GM19238 (cell line): Measurements from ENCODE around the gene SIPA1L2.
A peak's percentile ranks its signal among the peaks of the same experiment; 100 is the strongest.

ENCODE experiments used
- DNase-seq: peaks from one replicate; pipeline ENCODE4 v3.0.0; 2011; ENCODE audit warnings: low spot score; ENCODE audit not compliant: insufficient read length

The SIPA1L2 gene

GRCh38 chr1:232650418-232650817 is 20.5 kb upstream of the SIPA1L2 start:
- DNase-seq: no peak

- no peak for DNase-seq
Observed at GRCh38 chr1:232648316-232648715, 18.4 kb upstream of the SIPA1L2 start.

DNA sequence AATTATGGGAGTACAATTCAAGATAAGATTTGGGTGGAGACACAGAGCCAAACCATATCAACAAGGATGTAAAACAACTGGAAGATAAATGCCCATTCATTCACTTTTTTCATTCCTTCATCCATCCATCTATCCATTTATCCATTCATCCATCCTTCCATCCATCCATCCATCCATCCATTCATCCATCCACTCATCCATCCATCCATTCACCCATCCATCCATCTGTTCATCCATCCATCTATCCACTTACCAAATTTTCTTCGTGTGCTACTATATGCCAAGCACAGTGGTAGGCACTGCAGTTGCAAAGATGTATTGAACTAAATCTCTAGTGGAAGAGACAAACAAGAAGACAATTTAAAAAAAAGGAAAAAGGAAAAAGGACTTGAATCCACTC is 14.3 kb upstream of the SIPA1L2 start:
- no peak for DNase-seq

GRCh38 chr1:232643251-232643650 is 13.3 kb upstream of the SIPA1L2 start:
- no peak for DNase-seq

GRCh38 chr1:232641507-232641906 is 11.6 kb upstream of the SIPA1L2 start:
- no peak for DNase-seq

DNA sequence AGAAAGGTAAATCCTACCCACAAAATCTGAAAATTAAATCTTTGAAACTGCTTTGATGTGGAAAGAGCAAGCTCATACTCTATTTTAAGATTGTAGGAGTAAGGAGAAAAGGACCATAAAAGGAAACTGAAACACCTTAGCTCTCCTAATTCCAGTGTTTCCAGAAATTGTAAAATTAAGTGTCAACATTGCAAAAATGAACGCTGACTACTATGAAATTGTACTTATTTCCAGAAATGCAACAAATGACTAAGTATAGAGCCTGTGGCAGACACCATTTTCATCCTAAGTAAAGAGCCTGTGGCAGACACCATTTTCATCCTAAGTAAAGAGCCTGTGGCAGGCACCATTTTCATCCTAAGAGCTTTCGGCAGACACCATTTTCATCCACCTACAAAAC is 6.9 kb upstream of the SIPA1L2 start:
- no peak for DNase-seq

DNA sequence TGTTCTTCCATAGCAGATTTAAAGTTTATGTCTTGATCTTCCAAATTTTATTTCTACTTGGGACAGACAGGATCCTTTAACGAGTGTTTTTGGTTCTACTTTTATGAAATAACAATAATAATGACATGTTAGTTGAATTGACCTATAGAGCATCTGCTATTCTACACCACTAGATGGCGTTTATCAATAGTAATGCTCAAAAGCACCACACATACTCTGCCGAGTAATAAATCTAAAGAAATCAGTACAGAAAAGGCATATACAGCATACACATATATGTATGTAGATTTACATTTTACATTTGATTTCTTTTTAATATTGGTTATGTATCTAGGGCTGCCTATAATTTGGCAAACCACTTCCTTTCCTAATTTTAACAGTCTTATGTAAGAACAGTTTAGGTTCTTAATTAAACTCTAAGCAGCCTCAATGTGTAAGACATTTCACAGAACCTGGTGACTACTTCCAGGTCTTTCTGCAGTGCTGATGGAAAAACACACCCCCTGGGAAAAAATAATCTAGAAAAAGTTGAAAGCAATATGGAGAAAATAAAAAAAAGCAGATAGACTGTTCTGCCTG is 5.9 kb upstream of the SIPA1L2 start:
- peak; percentile 15 for DNase-seq

DNA sequence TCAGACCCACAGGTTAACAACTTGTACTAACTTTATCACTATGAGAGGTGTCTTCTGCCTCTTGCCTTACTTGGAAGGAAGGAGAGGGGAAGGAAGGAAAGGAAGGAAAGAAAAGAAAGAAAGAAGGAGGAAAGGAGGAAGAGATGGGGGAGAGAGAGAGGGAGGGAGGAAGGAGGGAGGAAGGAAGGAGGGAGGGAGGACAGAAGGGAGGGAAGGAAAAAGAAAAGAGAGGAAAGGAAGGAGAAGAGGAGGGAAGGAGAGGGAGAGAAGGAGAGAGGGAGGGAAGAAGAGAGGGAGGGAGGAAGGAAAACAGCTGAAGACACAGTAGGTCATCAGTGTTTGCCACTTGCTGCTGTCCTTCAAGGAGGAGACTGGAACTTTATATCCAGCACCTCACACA is 5.3 kb upstream of the SIPA1L2 start:
- no peak for DNase-seq

- DNase-seq: no peak
Observed at GRCh38 chr1:232634096-232634495, 4.2 kb upstream of the SIPA1L2 start.

DNA sequence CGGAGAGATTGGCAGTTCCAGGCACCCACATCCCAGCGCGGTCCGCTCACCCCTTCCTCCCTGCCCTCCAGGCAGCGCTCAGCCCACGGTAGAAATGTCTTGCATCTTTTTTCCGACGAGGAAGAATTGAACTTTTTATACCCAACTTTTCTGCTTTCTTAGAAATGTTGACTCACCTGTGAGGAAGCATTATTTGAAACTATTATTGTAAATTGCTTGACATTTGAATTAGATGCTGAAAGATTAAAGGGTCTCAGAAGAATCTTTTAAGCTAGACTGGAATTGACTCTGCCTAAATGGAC is 912 bp upstream of the SIPA1L2 start:
- no peak for DNase-seq

DNA sequence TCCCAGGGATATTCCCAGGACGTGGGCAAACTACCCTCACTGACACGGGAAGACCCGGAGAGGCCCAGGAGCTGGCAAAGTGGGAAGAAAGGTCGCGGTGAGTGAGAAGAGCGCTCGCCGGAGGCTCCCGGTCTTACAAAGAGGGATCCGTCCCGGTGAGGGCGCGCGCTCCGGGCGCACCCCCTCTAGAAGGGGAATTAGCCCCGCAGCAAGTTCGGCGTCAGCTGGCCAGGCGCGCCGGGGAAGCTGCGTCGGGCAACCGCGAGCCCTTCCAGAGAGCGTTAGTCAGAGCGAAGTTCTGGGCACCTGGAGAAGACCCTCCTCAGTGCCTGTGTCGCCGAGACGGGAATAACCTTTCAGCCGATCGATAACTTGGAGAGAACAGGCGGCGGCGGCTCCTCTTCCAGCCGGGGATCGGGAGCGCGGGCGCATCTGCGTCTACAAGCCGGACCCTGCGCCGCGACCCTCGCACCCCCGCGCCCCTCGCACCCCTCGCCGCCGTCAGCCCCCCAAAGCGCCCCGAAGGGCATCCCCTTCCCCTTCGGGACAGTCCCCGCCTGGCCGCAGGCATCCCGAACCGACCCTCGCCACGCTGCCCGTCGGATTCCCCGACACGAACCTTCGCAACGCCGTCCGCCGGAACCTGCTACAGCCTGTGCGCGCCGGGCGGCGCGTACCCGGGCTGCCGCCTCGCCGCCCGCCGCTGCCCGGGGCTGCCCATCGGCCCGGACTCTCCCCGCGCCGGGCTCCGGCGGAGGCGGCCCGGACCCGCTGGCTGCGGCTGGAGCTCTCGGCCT is 485 bp downstream of the SIPA1L2 start:
- DNase-seq: no peak

GRCh38 chr1:232628335-232629249 is 1.3 kb downstream of the SIPA1L2 start:
- DNase-seq: no peak

- DNase-seq: no peak
Observed at GRCh38 chr1:232627645-232628334, 2.1 kb downstream of the SIPA1L2 start.

GRCh38 chr1:232627171-232627570 is 2.8 kb downstream of the SIPA1L2 start:
- DNase-seq: no peak

- DNase-seq: no peak
Observed at GRCh38 chr1:232626452-232626851, 3.5 kb downstream of the SIPA1L2 start.

DNA sequence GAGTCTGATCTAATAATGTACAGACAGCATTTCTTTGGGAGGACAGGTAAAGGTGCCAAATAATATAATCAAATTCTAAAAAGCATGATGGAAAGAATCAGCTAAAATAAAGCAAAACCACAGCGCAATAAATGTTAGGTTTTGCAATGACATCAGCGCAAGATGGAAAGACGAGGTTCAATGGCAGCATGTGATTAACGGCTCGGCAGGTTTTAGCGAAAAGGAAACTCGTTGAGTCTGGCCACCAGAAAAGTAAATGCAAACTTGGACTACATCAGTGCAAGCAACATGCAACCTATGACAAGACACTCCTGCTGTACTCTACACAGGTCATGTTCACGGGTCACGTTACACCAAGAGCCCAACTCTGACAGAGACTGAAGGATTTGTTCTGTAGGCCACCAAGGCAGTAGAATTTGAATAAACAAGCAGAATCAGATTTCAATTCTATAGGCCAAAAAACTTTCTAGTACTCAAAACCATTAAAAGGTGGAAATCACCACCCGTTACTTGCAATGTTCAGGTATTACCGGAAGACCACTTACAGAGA is 4.5 kb downstream of the SIPA1L2 start:
- DNase-seq: no peak

GRCh38 chr1:232624546-232625281 is 5.2 kb downstream of the SIPA1L2 start:
- no peak for DNase-seq

GRCh38 chr1:232622981-232623380 is 7.0 kb downstream of the SIPA1L2 start:
- DNase-seq: no peak

DNA sequence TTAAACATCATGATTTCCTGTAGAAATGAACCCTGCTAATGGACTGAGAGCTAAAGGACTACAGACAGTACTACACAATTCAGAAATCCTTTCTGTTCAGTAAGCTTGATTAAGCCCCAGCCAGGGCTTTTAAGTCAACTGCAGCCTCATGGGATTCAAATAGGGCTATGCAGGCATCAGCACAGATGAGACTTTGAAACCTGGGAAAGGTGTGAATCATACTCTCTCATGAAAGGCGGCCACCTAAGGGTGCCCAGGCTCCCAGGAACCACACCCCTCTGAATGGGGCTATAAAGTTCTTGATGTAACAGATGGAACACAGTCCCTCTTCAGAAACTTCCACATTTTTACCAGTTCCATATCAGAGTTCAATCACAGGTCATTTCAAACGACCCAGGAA is 7.6 kb downstream of the SIPA1L2 start:
- no peak for DNase-seq

- DNase-seq: no peak
Observed at GRCh38 chr1:232621050-232621449, 8.9 kb downstream of the SIPA1L2 start.
